ENCODE results near the gene FBXL2.

DNA sequence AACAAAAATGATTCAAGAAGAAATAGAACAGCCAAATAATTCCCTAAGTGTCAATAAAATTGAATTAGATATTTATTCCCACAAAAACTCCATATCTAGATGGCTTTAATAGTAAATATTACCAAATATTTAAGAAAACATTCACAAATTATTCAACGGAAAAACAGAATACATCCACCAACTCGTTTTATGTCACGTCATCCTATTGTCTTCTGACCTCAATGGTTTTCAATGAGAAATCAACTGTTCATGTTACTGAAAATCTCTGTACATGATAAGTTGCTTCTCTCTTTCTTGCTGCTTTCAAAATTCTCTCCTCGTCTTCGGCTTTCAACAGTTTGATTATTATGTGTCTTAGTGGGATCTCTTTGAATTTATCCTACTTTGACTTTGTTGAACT is 17.1 kb upstream of the FBXL2 start:
- TF ChIP-seq, protein P1, sequence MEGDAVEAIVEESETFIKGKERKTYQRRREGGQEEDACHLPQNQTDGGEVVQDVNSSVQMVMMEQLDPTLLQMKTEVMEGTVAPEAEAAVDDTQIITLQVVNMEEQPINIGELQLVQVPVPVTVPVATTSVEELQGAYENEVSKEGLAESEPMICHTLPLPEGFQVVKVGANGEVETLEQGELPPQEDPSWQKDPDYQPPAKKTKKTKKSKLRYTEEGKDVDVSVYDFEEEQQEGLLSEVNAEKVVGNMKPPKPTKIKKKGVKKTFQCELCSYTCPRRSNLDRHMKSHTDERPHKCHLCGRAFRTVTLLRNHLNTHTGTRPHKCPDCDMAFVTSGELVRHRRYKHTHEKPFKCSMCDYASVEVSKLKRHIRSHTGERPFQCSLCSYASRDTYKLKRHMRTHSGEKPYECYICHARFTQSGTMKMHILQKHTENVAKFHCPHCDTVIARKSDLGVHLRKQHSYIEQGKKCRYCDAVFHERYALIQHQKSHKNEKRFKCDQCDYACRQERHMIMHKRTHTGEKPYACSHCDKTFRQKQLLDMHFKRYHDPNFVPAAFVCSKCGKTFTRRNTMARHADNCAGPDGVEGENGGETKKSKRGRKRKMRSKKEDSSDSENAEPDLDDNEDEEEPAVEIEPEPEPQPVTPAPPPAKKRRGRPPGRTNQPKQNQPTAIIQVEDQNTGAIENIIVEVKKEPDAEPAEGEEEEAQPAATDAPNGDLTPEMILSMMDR (IDR thresholded peaks at IDR 0.05) = no peak
- TF ChIP-seq POLR2AphosphoS5 (IDR thresholded peaks at IDR 0.05) (no peak), POLR2A (IDR thresholded peaks at IDR 0.05; ENCODE audit: low read depth) (no peak)
